Measurements from ENCODE around the gene MAP1LC3B2. TPM values are rescaled to one million over a fixed set of nuclear protein-coding genes. Genes with fewer than 3 reads are reported as not detected.

MAP1LC3B2 gene
- total RNA-seq, 2 donors from 2014 or later = 2.0 to 2.1 TPM

DNA sequence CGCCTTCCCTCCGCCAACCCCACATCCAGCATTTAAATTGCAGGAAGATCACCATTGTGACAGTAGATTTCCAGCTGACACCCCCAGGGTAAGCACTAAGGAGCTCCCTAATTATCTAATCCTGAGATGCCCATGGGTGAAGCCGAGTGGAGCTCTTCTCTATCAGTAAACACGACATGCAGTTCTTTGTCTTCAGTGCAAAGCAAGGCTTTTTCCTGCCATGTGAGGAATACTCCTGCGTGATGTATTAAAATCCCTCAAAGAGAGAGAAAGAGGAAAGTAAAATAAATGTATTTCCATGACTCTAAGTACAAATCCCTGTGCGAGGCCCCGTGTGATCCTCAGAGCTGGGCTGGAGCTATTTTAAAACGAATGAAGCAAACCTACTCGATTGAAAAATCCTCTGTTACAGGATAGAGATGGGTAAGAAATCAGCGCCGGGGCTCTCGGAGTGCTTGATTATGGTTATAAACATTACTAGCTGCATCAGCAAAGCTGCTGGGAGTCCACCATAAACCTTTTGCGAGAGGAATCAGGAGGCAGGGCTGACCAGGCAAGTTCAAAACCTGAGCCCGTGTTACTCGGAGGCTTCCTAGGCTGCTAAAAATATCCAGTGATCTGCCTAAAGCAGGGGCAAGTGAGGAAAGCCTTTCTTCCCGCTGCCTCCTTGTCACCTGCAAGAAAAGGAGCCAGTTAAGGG, 61.5 kb downstream of the MAP1LC3B2 start:
- H3K27ac Mint-ChIP-seq = no peak overlapping the region
- no peaks in the 10 kb centered on the region for H3K27me3 Mint-ChIP-seq (ENCODE audit: low read depth)
- peaks cover 0 to 9% of the 10 kb centered on the region in 2 donors for H3K36me3 Mint-ChIP-seq (ENCODE audit: insufficient read depth in 2 of 2)
- ATAC-seq (replicated peaks in 1 of 2) = no peak
- H3K4me1 Mint-ChIP-seq (ENCODE audit: low read depth) = no peaks in the 10 kb centered on the region
- no peak overlapping the region for H3K4me3 Mint-ChIP-seq
- DNase-seq = no peak
- peaks cover 2 to 13% of the 10 kb centered on the region in 2 donors for H3K9me3 Mint-ChIP-seq

- Mint-ChIP-seq H3K27ac (no peak overlapping the region), H3K4me3 (no peak overlapping the region), H3K4me1 (ENCODE audit: low read depth) (no peaks in the 10 kb centered on the region), H3K9me3 (peaks cover 2 to 13% of the 10 kb centered on the region in 2 donors), H3K27me3 (ENCODE audit: low read depth) (no peaks in the 10 kb centered on the region), H3K36me3 (ENCODE audit: insufficient read depth in 2 of 2) (peaks cover 0 to 9% of the 10 kb centered on the region in 2 donors)
- DNase-seq (no peak), ATAC-seq (replicated peaks in 1 of 2) (no peak)
Observed at GRCh38 chr12:116621194-116621593, 62.0 kb downstream of the MAP1LC3B2 start.

DNA sequence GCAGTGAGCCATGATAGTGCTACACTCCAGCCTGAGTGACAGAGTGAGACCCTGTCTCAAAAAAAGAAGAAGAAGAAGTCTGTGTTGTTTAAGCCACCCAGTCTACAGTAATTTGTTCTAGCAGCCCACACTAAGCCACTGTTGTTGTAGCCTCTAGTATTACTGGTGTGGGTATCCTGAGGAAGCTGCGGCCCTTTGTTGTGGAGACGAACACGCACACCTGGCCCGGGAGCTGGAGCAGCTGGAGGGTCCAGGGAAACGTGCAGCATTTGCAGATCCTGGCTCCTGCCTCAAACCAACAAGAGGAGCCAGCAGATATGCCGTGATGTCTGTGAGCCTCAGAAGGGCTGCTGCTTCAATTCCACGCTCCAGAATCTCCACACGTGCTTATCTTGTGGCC, 65.3 kb downstream of the MAP1LC3B2 start:
- Mint-ChIP-seq H3K9me3 (peaks cover 2 to 13% of the 10 kb centered on the region in 2 donors), H3K4me1 (ENCODE audit: low read depth) (no peaks in the 10 kb centered on the region), H3K4me3 (no peak overlapping the region), H3K36me3 (ENCODE audit: insufficient read depth in 2 of 2) (peaks cover 0 to 9% of the 10 kb centered on the region in 2 donors), H3K27me3 (ENCODE audit: low read depth) (peaks cover 7% of the 10 kb centered on the region), H3K27ac (no peak overlapping the region)
- DNase-seq (no peak), ATAC-seq (replicated peaks in 1 of 2) (no peak)

- Mint-ChIP-seq H3K36me3 (ENCODE audit: insufficient read depth in 2 of 2) (peaks cover 0 to 9% of the 10 kb centered on the region in 2 donors), H3K27me3 (ENCODE audit: low read depth) (peaks cover 7% of the 10 kb centered on the region), H3K4me1 (ENCODE audit: low read depth) (no peaks in the 10 kb centered on the region), H3K9me3 (peaks cover 2 to 13% of the 10 kb centered on the region in 2 donors), H3K27ac (no peak overlapping the region), H3K4me3 (no peak overlapping the region)
- ATAC-seq (replicated peaks in 1 of 2) = no peak
- no peak for DNase-seq
Observed at GRCh38 chr12:116626153-116626552, 67.0 kb downstream of the MAP1LC3B2 start.

Other genes with a start within 250 kb of the MAP1LC3B2 start
- gene SPRING1, start 178.7 kb downstream of the MAP1LC3B2 start, total RNA-seq = 10 to 100 TPM; 24.1 to 27.4 TPM
- gene RNFT2, start 178.9 kb downstream of the MAP1LC3B2 start, total RNA-seq = 10 to 100 TPM; 10.4 to 11.5 TPM

All from activated T-cell treated with anti-CD3 and anti-CD28 coated beads, Interleukin-2, amount 50 U/mL, for 72 hours (primary cell).